SK-N-MC (cell line): ENCODE measurements around the gene POLR1G.

Experiments
- EZH2 ChIP-seq: fragments of 200-600 bp; sonication (generic); IDR thresholded peaks from one replicate; pipeline ENCODE4 v1.6.1; 2017; ENCODE audit warnings: antibody characterized with exemption
- FOXP2 ChIP-seq: optimal IDR thresholded peaks from 2 replicates; pipeline ENCODE3; 2011; ENCODE audit warnings: mild to moderate bottlenecking, moderate library complexity; ENCODE audit not compliant: insufficient read depth; ENCODE audit errors: extremely low read length, control extremely low read depth
- POLR2AphosphoS5 ChIP-seq: IDR thresholded peaks from 2 replicates; pipeline ENCODE4 v1.6.1; 2012; ENCODE audit warnings: mild to moderate bottlenecking, low read depth, low read length, borderline replicate concordance

- TF ChIP-seq POLR2AphosphoS5 = no peak
- TF ChIP-seq FOXP2 = no peak
- TF ChIP-seq EZH2 = no peak
These were observed 36.5 kb downstream of the POLR1G start for GRCh38 chr19:45442778-45443461.
